22Rv1 (cell line): ENCODE results near the gene ANK2.

Experiments
- H3K27ac ChIP-seq: fragments of 450-650 bp; 2 replicates; pipeline ENCODE4 v1.5.1; 2017
- ZFX ChIP-seq: fragments of 450-650 bp; IDR thresholded peaks from 2 replicates; pipeline ENCODE4 v1.6.1; 2017; ENCODE audit warnings: antibody characterized with exemption, borderline replicate concordance
- TF ChIP-seq, protein P1 (sequence below): fragments of 450-650 bp; IDR thresholded peaks from 2 replicates; pipeline ENCODE4 v1.5.1; 2017; ENCODE audit warnings: mild to moderate bottlenecking

Gene ANK2

DNA sequence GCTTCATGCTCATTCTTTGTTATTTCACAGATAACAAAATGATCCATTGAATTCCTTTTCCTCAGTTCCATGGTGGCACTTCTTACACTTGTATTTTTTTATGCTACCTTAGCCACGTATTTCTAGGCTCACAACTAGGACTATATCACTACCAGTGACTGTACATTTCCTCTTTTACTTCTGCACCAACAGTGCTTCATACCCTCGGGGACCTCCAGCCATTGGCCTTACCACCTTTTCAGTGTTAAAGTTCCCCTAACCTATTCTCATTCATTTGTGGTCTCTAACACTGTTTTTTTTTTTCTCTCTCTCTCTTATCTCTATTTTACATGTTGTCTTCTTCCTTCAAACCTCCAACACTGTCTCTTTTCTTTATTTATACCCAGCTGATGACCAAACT lies 315.9 kb downstream of the ANK2 start:
- no peak overlapping the region for H3K27ac ChIP-seq
- TF ChIP-seq, protein P1, sequence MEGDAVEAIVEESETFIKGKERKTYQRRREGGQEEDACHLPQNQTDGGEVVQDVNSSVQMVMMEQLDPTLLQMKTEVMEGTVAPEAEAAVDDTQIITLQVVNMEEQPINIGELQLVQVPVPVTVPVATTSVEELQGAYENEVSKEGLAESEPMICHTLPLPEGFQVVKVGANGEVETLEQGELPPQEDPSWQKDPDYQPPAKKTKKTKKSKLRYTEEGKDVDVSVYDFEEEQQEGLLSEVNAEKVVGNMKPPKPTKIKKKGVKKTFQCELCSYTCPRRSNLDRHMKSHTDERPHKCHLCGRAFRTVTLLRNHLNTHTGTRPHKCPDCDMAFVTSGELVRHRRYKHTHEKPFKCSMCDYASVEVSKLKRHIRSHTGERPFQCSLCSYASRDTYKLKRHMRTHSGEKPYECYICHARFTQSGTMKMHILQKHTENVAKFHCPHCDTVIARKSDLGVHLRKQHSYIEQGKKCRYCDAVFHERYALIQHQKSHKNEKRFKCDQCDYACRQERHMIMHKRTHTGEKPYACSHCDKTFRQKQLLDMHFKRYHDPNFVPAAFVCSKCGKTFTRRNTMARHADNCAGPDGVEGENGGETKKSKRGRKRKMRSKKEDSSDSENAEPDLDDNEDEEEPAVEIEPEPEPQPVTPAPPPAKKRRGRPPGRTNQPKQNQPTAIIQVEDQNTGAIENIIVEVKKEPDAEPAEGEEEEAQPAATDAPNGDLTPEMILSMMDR, result no peak
- TF ChIP-seq ZFX, result no peak

DNA sequence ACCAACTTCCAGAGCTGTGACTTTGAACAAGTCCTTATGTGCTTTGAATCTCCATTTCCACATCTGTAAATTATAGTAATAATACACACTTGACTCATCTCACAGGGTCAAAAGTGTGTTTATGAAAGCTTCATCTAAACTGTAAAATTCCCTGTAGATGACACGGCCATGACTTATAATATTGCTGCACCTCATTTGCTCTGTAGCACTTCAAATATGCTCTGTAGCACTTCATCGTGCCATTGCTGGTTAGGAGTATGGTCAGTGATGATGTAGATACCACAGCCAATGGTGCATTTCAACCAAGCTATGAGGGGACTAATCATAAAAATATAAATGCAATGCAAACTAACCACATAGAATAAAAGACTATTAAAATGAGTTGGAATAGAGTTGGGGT lies 318.6 kb downstream of the ANK2 start:
- no peak overlapping the region for H3K27ac ChIP-seq

GRCh38 chr4:113371111-113371510 lies 321.7 kb downstream of the ANK2 start:
- H3K27ac ChIP-seq, result no peak overlapping the region
- no peak for TF ChIP-seq ZFX
- TF ChIP-seq, protein P1, result no peak

More for the DNA sequence above, 318.6 kb downstream of the ANK2 start:
- no peak for TF ChIP-seq ZFX
- TF ChIP-seq, protein P1, result no peak

DNA sequence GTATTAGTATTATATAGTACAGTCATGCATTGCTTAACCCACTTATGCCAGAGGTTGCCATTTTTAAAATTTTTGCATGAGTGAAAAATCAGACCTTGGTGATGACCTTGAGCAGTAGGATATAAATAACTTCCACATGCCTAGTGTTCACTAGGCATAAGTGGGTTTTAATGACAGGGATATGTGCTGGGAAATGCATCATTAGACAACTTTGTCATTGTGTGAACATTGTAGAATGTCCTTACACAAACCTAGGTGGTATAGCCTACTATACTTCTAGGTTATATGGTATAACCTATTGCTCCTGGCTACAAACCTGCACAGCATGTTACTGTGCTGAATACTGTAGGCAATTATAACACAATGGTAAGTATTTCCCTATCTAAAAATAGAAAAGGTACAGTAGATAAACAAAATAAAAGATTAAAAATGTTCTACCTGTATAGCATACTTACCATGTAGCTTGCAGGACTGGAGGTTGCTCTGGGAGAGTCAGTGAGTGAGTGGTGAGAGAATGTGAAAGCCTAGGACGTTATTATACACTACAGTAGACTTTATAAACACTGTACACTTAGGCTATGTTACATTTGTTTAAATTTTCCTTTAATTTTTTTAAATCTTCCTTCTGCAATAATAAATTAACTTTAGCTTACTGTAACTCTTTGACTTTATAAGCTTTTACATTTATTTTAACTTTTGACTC lies 326.7 kb downstream of the ANK2 start:
- TF ChIP-seq ZFX, result no peak
- TF ChIP-seq, protein P1, result no peak

DNA sequence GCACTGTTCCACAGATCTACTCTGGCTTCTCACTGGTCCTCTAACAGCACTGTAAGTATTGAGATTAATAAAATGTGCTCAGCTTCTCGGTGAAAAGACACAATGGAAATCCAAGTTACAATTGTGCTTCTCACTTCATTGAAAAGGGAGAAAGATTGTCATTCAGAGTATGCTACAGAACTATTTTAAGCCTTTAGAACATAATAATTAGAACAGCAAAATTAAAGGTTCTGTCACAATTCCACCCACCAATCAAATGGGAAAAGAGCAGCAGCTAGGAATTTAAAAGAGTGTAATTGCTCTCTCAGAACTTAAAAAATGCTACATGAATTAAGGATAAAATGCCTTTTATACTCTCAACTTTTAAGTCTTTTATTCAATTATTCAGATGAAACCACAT lies 329.4 kb downstream of the ANK2 start:
- TF ChIP-seq, protein P1, result no peak
- no peak overlapping the region for H3K27ac ChIP-seq

More for the DNA sequence above, 326.7 kb downstream of the ANK2 start:
- no peak overlapping the region for H3K27ac ChIP-seq

GRCh38 chr4:113382704-113383103 lies 333.3 kb downstream of the ANK2 start:
- H3K27ac ChIP-seq, result no peak overlapping the region
- TF ChIP-seq, protein P1, result no peak
- no peak for TF ChIP-seq ZFX

GRCh38 chr4:113383111-113383785 lies 333.8 kb downstream of the ANK2 start:
- no peak overlapping the region for H3K27ac ChIP-seq
- TF ChIP-seq ZFX, result no peak
- TF ChIP-seq, protein P1, result no peak
